K562 (cell line): ENCODE data around the gene GALNT18. TPM values are rescaled to one million over a fixed set of nuclear protein-coding genes. Genes with fewer than 3 reads are reported as not detected.

Experiments
- ATAC-seq: fragments of 200-7000 bp; cut with Tn5 transposase; 3 replicates; pipeline ENCODE4 v1.9.1; 2020; ENCODE audit warnings: moderate library complexity
- BruUV-seq: library from RNA; stranded (reverse); fragments of 400-500 nt; replicated peaks from 2 replicates; lab custom pipeline; 2021; lab: Mats Ljungman, UMichigan
- CTCF ChIA-PET: fragments of 300-600 bp; formaldehyde crosslinking; extraction: SDS; loops from one replicate; lab custom pipeline; 2021; ENCODE audit warnings: low intra/inter-chr PET ratio; lab: Yijun Ruan, JAX
- POLR2A ChIA-PET: fragments of 300-600, 350-650 bp; sonication (Branson Sonifier 250); formaldehyde crosslinking; extraction: SDS; loops from one replicate; lab custom pipeline; 2021; ENCODE audit warnings: antibody characterized with exemption, inconsistent platforms; lab: Yijun Ruan, JAX
- DNase-seq, 4 experiments: peaks; one replicate each; pipeline versions ENCODE4 v3.0.0 to v3.0.0-alpha.2; 2011 to 2018; ENCODE audit warnings: low spot score in 3 of 4, mixed read lengths in 3 of 4; ENCODE audit errors: extremely low read depth in 1 of 4
- FAIRE-seq: peaks from 2 replicates; lab custom pipeline; 2011; peaks lifted over from hg19 to GRCh38; lab: Jason Lieb, UNC
- H2AFZ ChIP-seq: 2 replicates; pipeline ENCODE4 v1.6.0; 2011; ENCODE audit warnings: low read depth, low read length, control low read depth, inconsistent platforms
- H3K27ac ChIP-seq: fragments of 200-600 bp; 3 replicates; pipeline ENCODE4 v1.8.0; 2011; ENCODE audit warnings: low read depth, mild to moderate bottlenecking, control low read depth, inconsistent platforms, low read length, moderate library complexity, mixed read lengths; ENCODE audit errors: extremely low read depth
- H3K27me3 ChIP-seq, 2 experiments: fragments of 300-600 bp in 1 of 2; 2 replicates in 1 of 2; 3 replicates in 1 of 2; pipeline versions ENCODE4 v1.6.0 to v1.8.0; 2011; ENCODE audit warnings: inconsistent platforms in 2 of 2, low read length in 2 of 2, mild to moderate bottlenecking in 1 of 2, mixed read lengths in 1 of 2, moderate library complexity in 1 of 2; ENCODE audit not compliant: control insufficient read depth in 2 of 2, insufficient read depth in 2 of 2
- H3K36me3 ChIP-seq: fragments of 300-600 bp; 3 replicates; pipeline ENCODE4 v1.8.0; 2011; ENCODE audit warnings: mild to moderate bottlenecking, low read length, inconsistent platforms; ENCODE audit not compliant: control insufficient read depth, insufficient read depth
- H3K4me1 ChIP-seq, 2 experiments: fragments of 200-600 bp in 1 of 2; replicated peaks in 1 of 2; 2 replicates in 1 of 2; 3 replicates in 1 of 2; pipeline versions ENCODE4 v1.5.1 to v1.8.0; 2011; ENCODE audit warnings: inconsistent platforms in 2 of 2, low read length in 2 of 2, mild to moderate bottlenecking in 1 of 2, mixed read lengths in 1 of 2, moderate library complexity in 1 of 2; ENCODE audit not compliant: control insufficient read depth in 2 of 2, insufficient read depth in 2 of 2
- H3K4me2 ChIP-seq: 2 replicates; pipeline ENCODE4 v1.6.1; 2011; ENCODE audit warnings: low read length, control low read depth, inconsistent platforms, mixed read lengths; ENCODE audit not compliant: insufficient read depth
- H3K4me3 ChIP-seq: fragments of 200-600 bp; sonication (generic), shearing (Covaris generic); 2 replicates; pipeline ENCODE4 v1.5.1; 2016; ENCODE audit warnings: control low read depth, inconsistent platforms
- H3K79me2 ChIP-seq: fragments of 200-600 bp; 3 replicates; pipeline ENCODE4 v1.8.0; 2011; ENCODE audit warnings: low read length, inconsistent platforms; ENCODE audit not compliant: control insufficient read depth, insufficient read depth
- H3K9ac ChIP-seq, 2 experiments: 2 replicates each; pipeline versions ENCODE4 v1.6.0 to v1.6.1; 2011; ENCODE audit warnings: low read depth in 2 of 2, low read length in 2 of 2, control low read depth in 1 of 2, inconsistent platforms in 1 of 2, mild to moderate bottlenecking in 1 of 2, mixed read lengths in 1 of 2; ENCODE audit not compliant: insufficient read depth in 1 of 2
- H3K9me1 ChIP-seq: one replicate; pipeline ENCODE4 v1.6.0; 2011; ENCODE audit warnings: inconsistent platforms, mild to moderate bottlenecking, low read length, moderate library complexity; ENCODE audit not compliant: control insufficient read depth, insufficient read depth
- H3K9me3 ChIP-seq: replicated peaks from 2 replicates; pipeline ENCODE4 v1.5.1; 2011; ENCODE audit warnings: low read depth, low read length, inconsistent platforms; ENCODE audit not compliant: control insufficient read depth, insufficient read depth
- H4K20me1 ChIP-seq: replicated peaks from 2 replicates; pipeline ENCODE4 v1.6.1; 2011; ENCODE audit warnings: low read length, inconsistent platforms, mixed read lengths; ENCODE audit not compliant: control insufficient read depth, insufficient read depth
- ATF3 ChIP-seq, 2 experiments: fragments of 450-650 bp in 1 of 2; sonication (generic) in 1 of 2; formaldehyde crosslinking in 1 of 2; IDR thresholded peaks in 1 of 2; conservative IDR thresholded peaks in 1 of 2; 2 replicates each; pipeline versions ENCODE4 v1.6.1 to v1.8.1; 2016 to 2023; ENCODE audit warnings: mild to moderate bottlenecking in 2 of 2, moderate library complexity in 2 of 2, inconsistent platforms in 1 of 2, missing genetic modification reagents in 1 of 2
- DNMT1 ChIP-seq: fragments of 450-650 bp; IDR thresholded peaks from 2 replicates; pipeline ENCODE4 v1.6.1; 2016; ENCODE audit warnings: antibody characterized with exemption, mild to moderate bottlenecking
- FOS ChIP-seq: IDR thresholded peaks from 3 replicates; pipeline ENCODE4 v1.6.1; 2011; ENCODE audit not compliant: insufficient read length; ENCODE audit errors: extremely low read depth
- HCFC1 ChIP-seq: IDR thresholded peaks from 2 replicates; pipeline ENCODE4 v1.6.1; 2012; ENCODE audit warnings: low read depth, low read length, improper control_type of control experiment
- KDM5B ChIP-seq: fragments of 200-600 bp; sonication (generic); IDR thresholded peaks from 2 replicates; pipeline ENCODE4 v1.6.1; 2012; ENCODE audit warnings: low read depth, mild to moderate bottlenecking, moderate library complexity, low read length, control low read depth, inconsistent platforms; ENCODE audit not compliant: insufficient replicate concordance
- MBD1 ChIP-seq: fragments of 250-450 bp; sonication (Bioruptor Pico); IDR thresholded peaks from 2 replicates; pipeline ENCODE4 v1.8.0; 2022; ENCODE audit warnings: inconsistent platforms
- POLR2H ChIP-seq: IDR thresholded peaks from 2 replicates; pipeline ENCODE4 v1.6.1; 2016; ENCODE audit warnings: missing genetic modification characterization, low read depth, mild to moderate bottlenecking, control low read depth, missing compliant biosample characterization, moderate library complexity
- SNRNP70 ChIP-seq: fragments of 200-400 bp; formaldehyde crosslinking; optimal IDR thresholded peaks from 2 replicates; pipeline ENCODE3; 2017; ENCODE audit warnings: low read depth, low read length
- STAT6 ChIP-seq: sonication (generic); formaldehyde crosslinking; IDR thresholded peaks from 2 replicates; pipeline ENCODE4 v1.8.1; 2023; ENCODE audit warnings: mild to moderate bottlenecking, missing genetic modification reagents
- WGBS: fragments of 100-300 bp; shearing (Covaris generic); methylation state at CpG from one replicate; pipeline ENCODE4 v1.1.6; 2016; ENCODE audit warnings: low coverage, mixed read lengths; ENCODE audit not compliant: insufficient coverage; ENCODE audit errors: missing lambda C conversion rate; 5-methylcytosine and 5-hydroxymethylcytosine counted together
- in situ Hi-C: fragments of 300-500 bp; cut with MboI; formaldehyde crosslinking; loops from 4 replicates; pipeline ENCODE4 v1.15.0; 2018; ENCODE audit warnings: inconsistent platforms, mixed read lengths
- intact Hi-C: fragments of 100-400 bp; cut with micrococcal nuclease; formaldehyde crosslinking; loops from 2 replicates; pipeline ENCODE4 v1.14.2; 2022
- polyA plus RNA-seq, 8 experiments: library from polyadenylated mRNA; depleted of rRNA in 4 of 8; stranded (reverse) in 5 of 8; unstranded in 3 of 8; fragments of >200 nt; fragmentation: Nextera tagmentation in 2 of 8; fragmentation: Illumina TruSeq in 1 of 8; extraction: Ambion mirVana in 2 of 8; extraction: Trizol in 1 of 8; gene quantifications; 2 replicates each; pipeline versions ENCODE4 v1.2.1 to v1.2.3, GENCODE V29; 2011 to 2014; ENCODE audit warnings: inconsistent platforms in 1 of 8, missing spikeins in 1 of 8
- total RNA-seq, 7 experiments: library from RNA; depleted of rRNA in 6 of 7; stranded (reverse); fragments of >200 nt in 6 of 7; fragmentation: Illumina TruSeq in 2 of 7; extraction: Trizol in 2 of 7; gene quantifications; 2 replicates each; pipeline versions ENCODE4 v1.2.1 to v1.2.3, GENCODE V29; 2011 to 2021; ENCODE audit warnings: low replicate concordance in 1 of 7

The GALNT18 gene
- total and polyA plus RNA-seq, 9 of the 15 experiments (the other 6 are each of a cell fraction or from before 2014, with no cell fraction given), result not detected

- Histone ChIP-seq H3K27me3 (peaks cover 2 to 33% of the 10 kb centered on the region in 2 experiments; a peak in 3 of 5 replicates), H3K9me3 (no peaks in the 10 kb centered on the region), H3K4me2 (no peak overlapping the region)
- TF ChIP-seq HCFC1, result no peak
- TF ChIP-seq, all 486 proteins: peak for 0
- no peak for DNase-seq
- BruUV-seq, result no TSS peak
- in situ Hi-C loops, result no loop called here
- no peak overlapping the region for H3K4me3 ChIP-seq
- intact Hi-C loops, result no loop called here
- H3K27ac ChIP-seq, result no peak overlapping the region
- H3K4me1 ChIP-seq, result no peaks in the 10 kb centered on the region
- no peak for FAIRE-seq
- ChIA-PET CTCF (no interaction called here), POLR2A (interaction anchor here (0.5 to 0.7 kb wide), 2 partner anchors 22 to 27 kb away, joined by 3 to 4 read pairs; no protein-coding TSS in a partner anchor)
- 0 out of 2 replicates have a peak, but pooled peaks cover 9% of the 10 kb centered on the region for H4K20me1 ChIP-seq
- H3K36me3 ChIP-seq, result no peaks in the 10 kb centered on the region
- no peak overlapping the region for H3K9ac ChIP-seq
- WGBS, result 3% methylated on average over 3 of the region's 3 CpGs
- H3K9me1 ChIP-seq, result no peaks in the 10 kb centered on the region
- no peak for ATAC-seq
- no peaks in the 10 kb centered on the region for H3K79me2 ChIP-seq
- H2AFZ ChIP-seq, result no peak overlapping the region
Measured at GRCh38 chr11:11459578-11459977, 162.2 kb downstream of the GALNT18 start.

DNA sequence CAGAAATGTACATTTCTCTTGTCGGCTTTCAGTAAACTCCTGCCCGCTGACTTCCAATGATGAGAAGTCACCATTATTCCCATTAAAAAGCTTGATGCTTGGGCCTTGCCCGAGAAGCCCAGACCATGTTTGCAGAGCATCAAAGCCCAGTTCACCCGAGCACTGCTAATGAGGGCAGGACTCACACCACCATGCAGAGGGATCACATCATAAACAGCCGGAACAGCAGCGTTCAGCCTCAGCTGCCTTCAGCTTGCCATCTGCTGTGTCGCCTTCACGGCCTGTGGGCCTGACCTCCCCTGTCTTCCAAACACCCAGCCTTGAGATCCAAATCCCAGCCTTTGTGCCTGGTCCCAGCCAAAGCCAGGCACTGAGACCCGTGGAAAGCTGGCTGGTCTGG lies 163.3 kb downstream of the GALNT18 start:
- Histone ChIP-seq H3K36me3 (no peaks in the 10 kb centered on the region), H3K27ac (no peak overlapping the region), H3K27me3 (peaks cover 2 to 33% of the 10 kb centered on the region in 2 experiments; a peak in 3 of 5 replicates), H4K20me1 (0 out of 2 replicates have a peak, but pooled peaks cover 8% of the 10 kb centered on the region), H3K9me1 (no peaks in the 10 kb centered on the region), H3K9ac (0 out of 4 replicates have a peak overlapping the region, but pooled peaks of 1 of the 2 experiments have one; percentile 3), H3K9me3 (no peaks in the 10 kb centered on the region), H3K4me1 (no peaks in the 10 kb centered on the region), H3K79me2 (no peaks in the 10 kb centered on the region), H3K4me3 (no peak overlapping the region), H2AFZ (no peak overlapping the region), H3K4me2 (no peak overlapping the region)
- intact Hi-C loops, result no loop called here
- in situ Hi-C loops, result no loop called here
- no TSS peak for BruUV-seq
- WGBS, result 1% methylated on average over 9 of the region's 9 CpGs
- ATAC-seq, result no peak
- no peak for DNase-seq
- no peak for FAIRE-seq
- CTCF ChIA-PET, result no interaction called here
- POLR2A ChIA-PET, result interaction anchor here (0.7 kb wide), 1 partner anchor 10 kb away, joined by 4 read pairs; no protein-coding TSS in a partner anchor
- TF ChIP-seq KDM5B, result no peak
- no peak for TF ChIP-seq DNMT1
- no peak for TF ChIP-seq ATF3 (IDR thresholded peaks at IDR 0.05)
- TF ChIP-seq ATF3 (CRISPR knock-in tag; conservative IDR thresholded peaks at IDR 0.05), result no peak
- TF ChIP-seq STAT6, result no peak
- TF ChIP-seq MBD1 (CRISPR knock-in tag), result no peak
- no peak for TF ChIP-seq POLR2H
- TF ChIP-seq FOS, result no peak
- no peak for TF ChIP-seq SNRNP70
